BJ (cell line): ENCODE measurements around the gene IRAK3. TPM values are rescaled to one million over a fixed set of nuclear protein-coding genes. Genes with fewer than 3 reads are reported as not detected.

Experiments used
- CTCF ChIA-PET: fragments of 350-600 bp; formaldehyde crosslinking; extraction: SDS; loops from one replicate; lab custom pipeline; 2021; ENCODE audit warnings: antibody characterized with exemption, inconsistent platforms; lab: Yijun Ruan, JAX
- POLR2A ChIA-PET: fragments of 300-600 bp; sonication (Branson Sonifier 250); formaldehyde crosslinking; extraction: SDS; loops from one replicate; lab custom pipeline; 2021; ENCODE audit warnings: antibody characterized with exemption; lab: Charles Lee
- DNase-seq: peaks from one replicate; pipeline ENCODE4 v3.0.0-alpha.2; 2011; ENCODE audit warnings: low read depth
- H3K27me3 ChIP-seq: 2 replicates; pipeline ENCODE4 v1.6.0; 2011; ENCODE audit warnings: low read length; ENCODE audit not compliant: control insufficient read depth, insufficient read depth
- H3K36me3 ChIP-seq: 2 replicates; pipeline ENCODE4 v1.5.1; 2011; ENCODE audit warnings: low read length; ENCODE audit not compliant: control insufficient read depth, insufficient read depth
- H3K4me3 ChIP-seq: 2 replicates; pipeline ENCODE4 v1.5.1; 2011; ENCODE audit warnings: low read depth, mild to moderate bottlenecking, control low read depth, low read length
- CTCF ChIP-seq: IDR thresholded peaks from 2 replicates; pipeline ENCODE4 v1.5.1; 2011; ENCODE audit warnings: low read depth, mild to moderate bottlenecking, control low read depth, inconsistent platforms, low read length, moderate library complexity; ENCODE audit not compliant: insufficient read depth
- polyA plus RNA-seq: library from polyadenylated mRNA; depleted of rRNA; stranded (reverse); fragments of >200 nt; gene quantifications from 2 replicates; pipeline ENCODE4 v1.2.3, GENCODE V29; 2011

IRAK3 gene
- polyA plus RNA-seq, 1 experiment, result 3.1 TPM

- no peak for TF ChIP-seq CTCF
- CTCF ChIA-PET, result interaction anchor here (0.5 to 5.7 kb wide), 5 partner anchors 11 to 422 kb away, joined by 3 to 36 read pairs (median 6); no protein-coding TSS in a partner anchor
- Histone ChIP-seq H3K4me3 (no peak overlapping the region), H3K27me3 (peaks cover 3% of the 10 kb centered on the region), H3K36me3 (no peaks in the 10 kb centered on the region)
- POLR2A ChIA-PET, result interaction anchor here (0.6 kb wide), 1 partner anchor 138 kb away, joined by 3 read pairs; no protein-coding TSS in a partner anchor
- DNase-seq, result no peak
Measured at GRCh38 chr12:66272650-66273049, 83.6 kb downstream of the IRAK3 start.

- POLR2A ChIA-PET, result interaction anchor here (0.6 kb wide), 1 partner anchor 137 kb away, joined by 3 read pairs; no protein-coding TSS in a partner anchor
- no peak for DNase-seq
- no peak for TF ChIP-seq CTCF
- CTCF ChIA-PET, result interaction anchor here (0.5 to 5.7 kb wide), 3 partner anchors 10 to 144 kb away, joined by 3 to 36 read pairs (median 6); no protein-coding TSS in a partner anchor
- Histone ChIP-seq H3K4me3 (no peak overlapping the region), H3K27me3 (peaks cover 3% of the 10 kb centered on the region), H3K36me3 (no peaks in the 10 kb centered on the region)
Measured at GRCh38 chr12:66273147-66273546, 84.1 kb downstream of the IRAK3 start.

GRCh38 chr12:66275040-66275439, 86.0 kb downstream of the IRAK3 start:
- Histone ChIP-seq H3K4me3 (no peak overlapping the region), H3K27me3 (peaks cover 3% of the 10 kb centered on the region), H3K36me3 (no peaks in the 10 kb centered on the region)
- no peak for TF ChIP-seq CTCF
- ChIA-PET CTCF (no interaction called here), POLR2A (no interaction called here)
- no peak for DNase-seq

GRCh38 chr12:66279123-66279712, 90.2 kb downstream of the IRAK3 start:
- POLR2A ChIA-PET, result interaction anchor here (0.5 kb wide), 1 partner anchor 403 kb away, joined by 4 read pairs; no protein-coding TSS in a partner anchor
- H3K36me3 ChIP-seq, result no peaks in the 10 kb centered on the region
- no peak for DNase-seq
- CTCF ChIA-PET, result interaction anchor here (0.6 to 2.1 kb wide), 4 partner anchors 9 to 570 kb away, joined by 3 to 11 read pairs (median 4); no protein-coding TSS in a partner anchor
- peaks cover 3% of the 10 kb centered on the region for H3K27me3 ChIP-seq
- TF ChIP-seq CTCF, result peak; percentile 69
- H3K4me3 ChIP-seq, result no peak overlapping the region

- H3K27me3 ChIP-seq, result peaks cover 3% of the 10 kb centered on the region
- POLR2A ChIA-PET, result no interaction called here
Measured at GRCh38 chr12:66280561-66280960, 91.5 kb downstream of the IRAK3 start.

More at GRCh38 chr12:66280561-66280960, 91.5 kb downstream of the IRAK3 start:
- no peak for TF ChIP-seq CTCF
- no peak overlapping the region for H3K4me3 ChIP-seq
- no peak for DNase-seq
- CTCF ChIA-PET, result interaction anchor here (2.1 kb wide), 1 partner anchor 10 kb away, joined by 11 read pairs; no protein-coding TSS in a partner anchor
- no peaks in the 10 kb centered on the region for H3K36me3 ChIP-seq
